GM12878 (cell line): ENCODE data around the gene NUP155. TPM values are rescaled to one million over a fixed set of nuclear protein-coding genes. Genes with fewer than 3 reads are reported as not detected.

Source experiments
- ATAC-seq: fragments of 200-7000 bp; cut with Tn5 transposase; 3 replicates; pipeline ENCODE4 v1.9.1; 2020; ENCODE audit warnings: mild to moderate bottlenecking, moderate library complexity
- BruUV-seq: library from RNA; stranded (reverse); fragments of 400-500 nt; replicated peaks from 2 replicates; lab custom pipeline; 2021; lab: Mats Ljungman, UMichigan
- CTCF ChIA-PET: fragments of 300-600 bp; sonication (Branson Sonifier 250); formaldehyde crosslinking; extraction: SDS; loops from one replicate; lab custom pipeline; 2021; ENCODE audit warnings: inconsistent platforms; lab: Yijun Ruan, JAX
- POLR2A ChIA-PET: fragments of 350-600 bp; formaldehyde crosslinking; extraction: SDS; loops from one replicate; lab custom pipeline; 2021; ENCODE audit warnings: inconsistent platforms; lab: Charles Lee
- RAD21 ChIA-PET: fragments of 300-600 bp; sonication (Branson Sonifier 250); formaldehyde crosslinking; loops from one replicate; lab custom pipeline; 2023; ENCODE audit warnings: antibody characterized with exemption; ENCODE audit not compliant: unreplicated experiment; lab: Charles Lee
- SMC1A ChIA-PET: fragments of 300-600 bp; sonication (Branson Sonifier 250); formaldehyde crosslinking; loops from one replicate; lab custom pipeline; 2023; ENCODE audit not compliant: unreplicated experiment, uncharacterized antibody; lab: Charles Lee
- DNase-seq: peaks from one replicate; pipeline ENCODE4 v3.0.0-alpha.2; 2011; ENCODE audit warnings: low read depth, low spot score
- FAIRE-seq: peaks from 3 replicates; lab custom pipeline; 2011; peaks lifted over from hg19 to GRCh38; lab: Jason Lieb, UNC
- H2AFZ ChIP-seq: 2 replicates; pipeline ENCODE4 v1.6.0; 2011; ENCODE audit warnings: low read depth, low read length, control low read depth; ENCODE audit not compliant: control insufficient read depth
- H3K27ac ChIP-seq: 2 replicates; pipeline ENCODE4 v1.5.1; 2011; ENCODE audit warnings: control low read depth; ENCODE audit not compliant: control insufficient read depth, insufficient read depth
- H3K27me3 ChIP-seq, 2 experiments: replicated peaks in 1 of 2; 2 replicates each; pipeline versions ENCODE4 v1.6.0 to v1.6.1; 2011; ENCODE audit warnings: low read length in 1 of 2; ENCODE audit not compliant: control insufficient read depth in 2 of 2, insufficient read depth in 2 of 2
- H3K36me3 ChIP-seq, 2 experiments: 2 replicates each; pipeline ENCODE4 v1.5.1; 2011; ENCODE audit warnings: low read length in 1 of 2; ENCODE audit not compliant: control insufficient read depth in 2 of 2, insufficient read depth in 2 of 2
- H3K4me1 ChIP-seq: 2 replicates; pipeline ENCODE4 v1.6.1; 2011; ENCODE audit warnings: mild to moderate bottlenecking, low read length, moderate library complexity, mixed read lengths; ENCODE audit not compliant: control insufficient read depth, insufficient read depth
- H3K4me2 ChIP-seq: 2 replicates; pipeline ENCODE4 v1.6.0; 2011; ENCODE audit warnings: control low read depth; ENCODE audit not compliant: control insufficient read depth, insufficient read depth
- H3K4me3 ChIP-seq: fragments of 200-600 bp; sonication (generic); 2 replicates; pipeline ENCODE4 v1.5.1; 2016
- H3K79me2 ChIP-seq: 2 replicates; pipeline ENCODE4 v1.6.0; 2011; ENCODE audit warnings: low read length; ENCODE audit not compliant: control insufficient read depth, insufficient read depth
- H3K9ac ChIP-seq: 2 replicates; pipeline ENCODE4 v1.8.0; 2011; ENCODE audit warnings: low read length, control low read depth, mixed read lengths; ENCODE audit not compliant: control insufficient read depth, insufficient read depth
- H3K9me3 ChIP-seq: replicated peaks from 3 replicates; pipeline ENCODE4 v1.5.1; 2011; ENCODE audit warnings: mild to moderate bottlenecking, low read length; ENCODE audit not compliant: control insufficient read depth, insufficient read depth
- H4K20me1 ChIP-seq: 2 replicates; pipeline ENCODE4 v1.6.0; 2011; ENCODE audit not compliant: control insufficient read depth, insufficient read depth
- JUND ChIP-seq: IDR thresholded peaks from 2 replicates; pipeline ENCODE4 v1.6.1; 2012; ENCODE audit warnings: low read depth, mild to moderate bottlenecking, low read length, improper control_type of control experiment, moderate library complexity
- TCF3 ChIP-seq: IDR thresholded peaks from 2 replicates; pipeline ENCODE4 v1.6.1; 2012; ENCODE audit warnings: low read depth, mild to moderate bottlenecking, low read length, borderline replicate concordance; ENCODE audit not compliant: insufficient read depth
- ZSCAN29 ChIP-seq: fragments of 450-650 bp; IDR thresholded peaks from 2 replicates; pipeline ENCODE4 v1.6.1; 2017; ENCODE audit warnings: mild to moderate bottlenecking, moderate library complexity
- WGBS: methylation state at CpG from one replicate; pipeline ENCODE4 v1.1.6; 2016; ENCODE audit warnings: low lambda C conversion rate; ENCODE audit not compliant: insufficient replicate concordance, insufficient coverage; ENCODE audit errors: missing lambda C conversion rate; 5-methylcytosine and 5-hydroxymethylcytosine counted together
- in situ Hi-C: fragments of 300-500 bp; cut with MboI; formaldehyde crosslinking; loops from 9 replicates; pipeline ENCODE4 v1.14.3; 2018; ENCODE audit warnings: mixed read lengths
- intact Hi-C: fragments of 100-400 bp; cut with micrococcal nuclease; formaldehyde crosslinking; loops from one replicate; pipeline ENCODE4 v1.14.2; 2022; ENCODE audit not compliant: unreplicated experiment
- polyA plus RNA-seq, 11 experiments: library from polyadenylated mRNA; depleted of rRNA in 4 of 11; unstranded in 6 of 11; stranded (reverse) in 5 of 11; fragments of >200 nt; fragmentation: Nextera tagmentation in 4 of 11; fragmentation: Illumina TruSeq in 1 of 11; extraction: Ambion mirVana in 4 of 11; extraction: Trizol in 1 of 11; gene quantifications; 1 replicate in 1 of 11; 2 replicates in 10 of 11; pipeline versions ENCODE4 v1.2.1 to v1.2.3, GENCODE V29; 2011 to 2016; ENCODE audit warnings: inconsistent platforms in 2 of 11, missing spikeins in 2 of 11, low read depth in 1 of 11
- total RNA-seq, 4 experiments: library from RNA; depleted of rRNA in 3 of 4; stranded (reverse); fragments of >200 nt in 3 of 4; fragmentation: Illumina TruSeq in 1 of 4; extraction: Trizol in 1 of 4; gene quantifications; 2 replicates each; pipeline versions ENCODE4 v1.2.1 to v1.2.3, GENCODE V29; 2013 to 2021
- TF ChIP-seq, protein P1 (sequence below): fragments of 450-650 bp; IDR thresholded peaks from 2 replicates; pipeline ENCODE4 v1.6.1; 2016; ENCODE audit warnings: mild to moderate bottlenecking, moderate library complexity, borderline replicate concordance

Gene NUP155
- total and polyA plus RNA-seq, 10 of the 15 experiments (the other 5 are each of a cell fraction or from before 2014, with no cell fraction given) = 15.9 to 58.6 (median 37.1) TPM

DNA sequence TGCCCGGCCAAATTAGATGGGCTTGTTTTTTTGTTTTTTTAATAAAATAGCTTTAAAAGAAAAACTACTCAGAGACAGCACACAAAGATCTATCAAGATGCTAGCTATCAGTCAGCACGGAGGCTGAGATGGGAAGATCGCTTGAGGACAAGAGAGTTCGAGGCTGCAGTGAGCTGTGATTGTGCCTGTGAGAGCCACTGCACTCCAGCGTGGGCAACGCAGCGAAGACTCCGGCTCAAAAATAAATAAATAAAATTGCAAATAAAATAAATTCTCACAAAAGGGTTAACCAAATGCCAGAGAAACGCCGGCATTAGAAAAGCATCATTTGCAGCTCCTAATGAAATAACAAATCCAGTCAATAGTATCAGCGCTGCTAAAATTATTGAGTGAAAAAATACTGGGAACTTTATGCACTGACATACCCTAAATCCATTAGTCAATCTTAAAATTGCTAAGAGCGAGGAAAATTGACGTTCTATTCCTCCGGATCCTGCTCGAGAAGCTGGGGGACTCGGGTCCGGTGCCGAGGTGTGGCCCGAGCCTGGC is 122.4 kb downstream of the NUP155 start:
- RAD21 ChIA-PET = interaction anchor here (0.7 kb wide), 1 partner anchor 209 kb away, joined by 3 read pairs; no protein-coding TSS in a partner anchor
- in situ Hi-C loops = no loop called here
- H3K4me3 ChIP-seq = peak overlapping the region; percentile 97
- no TSS peak for BruUV-seq
- peak; percentile 2 for DNase-seq
- H3K4me1 ChIP-seq = 0 out of 2 replicates have a peak, but pooled peaks cover 3% of the 10 kb centered on the region
- peak overlapping the region; percentile 75 for H2AFZ ChIP-seq
- peak overlapping the region; percentile 82 for H3K4me2 ChIP-seq
- intact Hi-C loops = no loop called here
- no peaks in the 10 kb centered on the region for H3K27me3 ChIP-seq
- no peak for FAIRE-seq
- TF ChIP-seq TCF3 (no peak), ZSCAN29 (0 out of 2 replicates have a peak, but pooled peaks have one; percentile 47), JUND (no peak)
- TF ChIP-seq, protein P1, sequence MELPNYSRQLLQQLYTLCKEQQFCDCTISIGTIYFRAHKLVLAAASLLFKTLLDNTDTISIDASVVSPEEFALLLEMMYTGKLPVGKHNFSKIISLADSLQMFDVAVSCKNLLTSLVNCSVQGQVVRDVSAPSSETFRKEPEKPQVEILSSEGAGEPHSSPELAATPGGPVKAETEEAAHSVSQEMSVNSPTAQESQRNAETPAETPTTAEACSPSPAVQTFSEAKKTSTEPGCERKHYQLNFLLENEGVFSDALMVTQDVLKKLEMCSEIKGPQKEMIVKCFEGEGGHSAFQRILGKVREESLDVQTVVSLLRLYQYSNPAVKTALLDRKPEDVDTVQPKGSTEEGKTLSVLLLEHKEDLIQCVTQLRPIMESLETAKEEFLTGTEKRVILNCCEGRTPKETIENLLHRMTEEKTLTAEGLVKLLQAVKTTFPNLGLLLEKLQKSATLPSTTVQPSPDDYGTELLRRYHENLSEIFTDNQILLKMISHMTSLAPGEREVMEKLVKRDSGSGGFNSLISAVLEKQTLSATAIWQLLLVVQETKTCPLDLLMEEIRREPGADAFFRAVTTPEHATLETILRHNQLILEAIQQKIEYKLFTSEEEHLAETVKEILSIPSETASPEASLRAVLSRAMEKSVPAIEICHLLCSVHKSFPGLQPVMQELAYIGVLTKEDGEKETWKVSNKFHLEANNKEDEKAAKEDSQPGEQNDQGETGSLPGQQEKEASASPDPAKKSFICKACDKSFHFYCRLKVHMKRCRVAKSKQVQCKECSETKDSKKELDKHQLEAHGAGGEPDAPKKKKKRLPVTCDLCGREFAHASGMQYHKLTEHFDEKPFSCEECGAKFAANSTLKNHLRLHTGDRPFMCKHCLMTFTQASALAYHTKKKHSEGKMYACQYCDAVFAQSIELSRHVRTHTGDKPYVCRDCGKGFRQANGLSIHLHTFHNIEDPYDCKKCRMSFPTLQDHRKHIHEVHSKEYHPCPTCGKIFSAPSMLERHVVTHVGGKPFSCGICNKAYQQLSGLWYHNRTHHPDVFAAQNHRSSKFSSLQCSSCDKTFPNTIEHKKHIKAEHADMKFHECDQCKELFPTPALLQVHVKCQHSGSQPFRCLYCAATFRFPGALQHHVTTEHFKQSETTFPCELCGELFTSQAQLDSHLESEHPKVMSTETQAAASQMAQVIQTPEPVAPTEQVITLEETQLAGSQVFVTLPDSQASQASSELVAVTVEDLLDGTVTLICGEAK = peak; percentile 22; the same call in 1 of the 2 replicates
- H3K79me2 ChIP-seq = no peaks in the 10 kb centered on the region
- no peaks in the 10 kb centered on the region for H3K36me3 ChIP-seq
- peak overlapping the region; percentile 71 for H3K9ac ChIP-seq
- CTCF ChIA-PET = no interaction called here
- H4K20me1 ChIP-seq = no peaks in the 10 kb centered on the region
- H3K27ac ChIP-seq = peak overlapping the region; percentile 66
- SMC1A ChIA-PET = interaction anchor here (0.7 to 1.3 kb wide), 8 partner anchors 21 to 169 kb away, joined by 3 to 4 read pairs (median 3); no protein-coding TSS in a partner anchor
- H3K9me3 ChIP-seq = no peaks in the 10 kb centered on the region
- ATAC-seq = peak; percentile 19; the same call in 2 of the 3 replicates
- POLR2A ChIA-PET = interaction anchor here (1.3 kb wide), 1 partner anchor 123 kb away, joined by 5 read pairs; the partner anchor contains the start of gene NUP155
- WGBS = 24% methylated on average over 19 of the region's 19 CpGs
